IPS-20b (cell line): ENCODE data around the gene CD48.

ENCODE experiments used
- H3K27ac ChIP-seq: one replicate; pipeline ENCODE4 v1.5.1; 2013; ENCODE audit warnings: low read length
- H3K27me3 ChIP-seq: 2 replicates; pipeline ENCODE4 v1.6.1; 2013; ENCODE audit warnings: mild to moderate bottlenecking, low read length, inconsistent platforms; ENCODE audit not compliant: insufficient read depth
- H3K36me3 ChIP-seq: 2 replicates; pipeline ENCODE4 v1.6.1; 2013; ENCODE audit warnings: low read depth, mild to moderate bottlenecking, inconsistent platforms, low read length, moderate library complexity; ENCODE audit not compliant: insufficient read depth
- H3K4me1 ChIP-seq: 2 replicates; pipeline ENCODE4 v1.6.1; 2013; ENCODE audit warnings: mild to moderate bottlenecking, control low read depth, inconsistent platforms, low read length, moderate library complexity; ENCODE audit not compliant: insufficient read depth
- H3K4me3 ChIP-seq: 2 replicates; pipeline ENCODE4 v1.5.1; 2013; ENCODE audit warnings: mild to moderate bottlenecking, low read length, inconsistent platforms
- H3K9ac ChIP-seq: 2 replicates; pipeline ENCODE4 v1.6.1; 2013; ENCODE audit warnings: low read depth, mild to moderate bottlenecking, inconsistent platforms, low read length, moderate library complexity
- H3K9me3 ChIP-seq: 2 replicates; pipeline ENCODE4 v1.6.1; 2013; ENCODE audit warnings: mild to moderate bottlenecking, low read depth, low read length, inconsistent platforms; ENCODE audit not compliant: insufficient read depth

CD48 gene

GRCh38 chr1:160645386-160646130 is 66.1 kb downstream of the CD48 start:
- Histone ChIP-seq H3K9ac (no peak overlapping the region), H3K36me3 (no peaks in the 10 kb centered on the region), H3K27me3 (no peaks in the 10 kb centered on the region), H3K9me3 (no peaks in the 10 kb centered on the region), H3K4me3 (no peak overlapping the region), H3K27ac (no peak overlapping the region), H3K4me1 (no peaks in the 10 kb centered on the region)

GRCh38 chr1:160644399-160644798 is 67.2 kb downstream of the CD48 start:
- Histone ChIP-seq H3K27me3 (no peaks in the 10 kb centered on the region), H3K4me3 (no peak overlapping the region), H3K9me3 (no peaks in the 10 kb centered on the region), H3K36me3 (no peaks in the 10 kb centered on the region), H3K4me1 (no peaks in the 10 kb centered on the region), H3K27ac (no peak overlapping the region), H3K9ac (no peak overlapping the region)

GRCh38 chr1:160643138-160643537 is 68.5 kb downstream of the CD48 start:
- H3K36me3 ChIP-seq, result no peaks in the 10 kb centered on the region
- H3K9ac ChIP-seq, result no peak overlapping the region
- no peak overlapping the region for H3K27ac ChIP-seq
- no peaks in the 10 kb centered on the region for H3K9me3 ChIP-seq
- no peaks in the 10 kb centered on the region for H3K27me3 ChIP-seq
- peaks cover under 1% of the 10 kb centered on the region; the same call in 1 of the 2 replicates for H3K4me1 ChIP-seq
- H3K4me3 ChIP-seq, result no peak overlapping the region

- Histone ChIP-seq H3K27me3 (no peaks in the 10 kb centered on the region), H3K27ac (no peak overlapping the region), H3K9me3 (no peaks in the 10 kb centered on the region), H3K4me1 (peaks cover 7% of the 10 kb centered on the region; the same call in 1 of the 2 replicates), H3K36me3 (no peaks in the 10 kb centered on the region), H3K4me3 (no peak overlapping the region), H3K9ac (no peak overlapping the region)
These were observed 69.4 kb downstream of the CD48 start for GRCh38 chr1:160642281-160642644.

GRCh38 chr1:160641323-160642280 is 70.0 kb downstream of the CD48 start:
- H3K27me3 ChIP-seq, result no peaks in the 10 kb centered on the region
- H3K9ac ChIP-seq, result no peak overlapping the region
- H3K9me3 ChIP-seq, result no peaks in the 10 kb centered on the region
- no peak overlapping the region for H3K4me3 ChIP-seq
- no peak overlapping the region for H3K27ac ChIP-seq
- no peaks in the 10 kb centered on the region for H3K36me3 ChIP-seq
- H3K4me1 ChIP-seq, result peaks cover 7% of the 10 kb centered on the region; the same call in 1 of the 2 replicates

GRCh38 chr1:160640359-160641123 is 71.1 kb downstream of the CD48 start:
- H3K4me3 ChIP-seq, result no peak overlapping the region

GRCh38 chr1:160639652-160640051 is 72.0 kb downstream of the CD48 start:
- Histone ChIP-seq H3K27ac (no peak overlapping the region), H3K36me3 (no peaks in the 10 kb centered on the region), H3K4me1 (peaks cover 7% of the 10 kb centered on the region; the same call in 1 of the 2 replicates), H3K9me3 (no peaks in the 10 kb centered on the region), H3K27me3 (no peaks in the 10 kb centered on the region), H3K9ac (no peak overlapping the region), H3K4me3 (no peak overlapping the region)

More at GRCh38 chr1:160640359-160641123, 71.1 kb downstream of the CD48 start:
- H3K27ac ChIP-seq, result no peak overlapping the region
- no peaks in the 10 kb centered on the region for H3K36me3 ChIP-seq
- no peak overlapping the region for H3K9ac ChIP-seq
- no peaks in the 10 kb centered on the region for H3K27me3 ChIP-seq
- peaks cover 7% of the 10 kb centered on the region; the same call in 1 of the 2 replicates for H3K4me1 ChIP-seq
- no peaks in the 10 kb centered on the region for H3K9me3 ChIP-seq

GRCh38 chr1:160638926-160639325 is 72.7 kb downstream of the CD48 start:
- Histone ChIP-seq H3K27me3 (no peaks in the 10 kb centered on the region), H3K4me1 (peaks cover 7% of the 10 kb centered on the region; the same call in 1 of the 2 replicates), H3K9me3 (no peaks in the 10 kb centered on the region), H3K4me3 (no peak overlapping the region), H3K27ac (no peak overlapping the region), H3K9ac (no peak overlapping the region), H3K36me3 (no peaks in the 10 kb centered on the region)

- Histone ChIP-seq H3K4me3 (no peak overlapping the region), H3K27ac (no peak overlapping the region), H3K27me3 (no peaks in the 10 kb centered on the region), H3K36me3 (no peaks in the 10 kb centered on the region), H3K9ac (no peak overlapping the region), H3K4me1 (peaks cover 7% of the 10 kb centered on the region; the same call in 1 of the 2 replicates), H3K9me3 (no peaks in the 10 kb centered on the region)
These were observed 73.1 kb downstream of the CD48 start for GRCh38 chr1:160638540-160638857.

GRCh38 chr1:160637821-160638539 is 73.6 kb downstream of the CD48 start:
- H3K36me3 ChIP-seq, result no peaks in the 10 kb centered on the region
- H3K9me3 ChIP-seq, result no peaks in the 10 kb centered on the region
- no peak overlapping the region for H3K4me3 ChIP-seq
- no peak overlapping the region for H3K27ac ChIP-seq
- no peaks in the 10 kb centered on the region for H3K27me3 ChIP-seq
- H3K4me1 ChIP-seq, result peaks cover 7% of the 10 kb centered on the region; the same call in 1 of the 2 replicates
- H3K9ac ChIP-seq, result no peak overlapping the region

- H3K36me3 ChIP-seq, result no peaks in the 10 kb centered on the region
- H3K27ac ChIP-seq, result no peak overlapping the region
- no peak overlapping the region for H3K4me3 ChIP-seq
- H3K9ac ChIP-seq, result no peak overlapping the region
- H3K27me3 ChIP-seq, result no peaks in the 10 kb centered on the region
- H3K4me1 ChIP-seq, result peaks cover 7% of the 10 kb centered on the region; the same call in 1 of the 2 replicates
- H3K9me3 ChIP-seq, result no peaks in the 10 kb centered on the region
These were observed 74.6 kb downstream of the CD48 start for GRCh38 chr1:160637065-160637464.
